ENCODE measurements around the gene MGP. TPM values are rescaled to one million over a fixed set of nuclear protein-coding genes. Genes with fewer than 3 reads are reported as not detected.
A peak's percentile ranks its signal among the peaks of the same experiment; 100 is the strongest.

MGP gene
- total and polyA plus RNA-seq, 2 of the 13 experiments (the other 11 are each of a cell fraction or from before 2014, with no cell fraction given) = not detected

- TF ChIP-seq, protein P1, sequence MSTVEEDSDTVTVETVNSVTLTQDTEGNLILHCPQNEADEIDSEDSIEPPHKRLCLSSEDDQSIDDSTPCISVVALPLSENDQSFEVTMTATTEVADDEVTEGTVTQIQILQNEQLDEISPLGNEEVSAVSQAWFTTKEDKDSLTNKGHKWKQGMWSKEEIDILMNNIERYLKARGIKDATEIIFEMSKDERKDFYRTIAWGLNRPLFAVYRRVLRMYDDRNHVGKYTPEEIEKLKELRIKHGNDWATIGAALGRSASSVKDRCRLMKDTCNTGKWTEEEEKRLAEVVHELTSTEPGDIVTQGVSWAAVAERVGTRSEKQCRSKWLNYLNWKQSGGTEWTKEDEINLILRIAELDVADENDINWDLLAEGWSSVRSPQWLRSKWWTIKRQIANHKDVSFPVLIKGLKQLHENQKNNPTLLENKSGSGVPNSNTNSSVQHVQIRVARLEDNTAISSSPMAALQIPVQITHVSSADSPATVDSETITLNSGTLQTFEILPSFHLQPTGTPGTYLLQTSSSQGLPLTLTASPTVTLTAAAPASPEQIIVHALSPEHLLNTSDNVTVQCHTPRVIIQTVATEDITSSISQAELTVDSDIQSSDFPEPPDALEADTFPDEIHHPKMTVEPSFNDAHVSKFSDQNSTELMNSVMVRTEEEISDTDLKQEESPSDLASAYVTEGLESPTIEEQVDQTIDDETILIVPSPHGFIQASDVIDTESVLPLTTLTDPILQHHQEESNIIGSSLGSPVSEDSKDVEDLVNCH (CRISPR knock-in tag; IDR thresholded peaks at IDR 0.05) = no peak
- TF ChIP-seq IKZF1 (IDR thresholded peaks at IDR 0.05) (no peak), LCORL (IDR thresholded peaks at IDR 0.05) (no peak), LCORL (CRISPR knock-in tag; IDR thresholded peaks at IDR 0.05) (no peak; the same call in 1 of the 2 replicates), HNRNPK (IDR thresholded peaks at IDR 0.05; ENCODE audit: low read depth, low read length, poor library complexity, severe bottlenecking) (no peak), ZNF333 (CRISPR knock-in tag; IDR thresholded peaks at IDR 0.05; ENCODE audit: borderline replicate concordance) (no peak), SOX6 (IDR thresholded peaks at IDR 0.05) (no peak), SOX6 (CRISPR knock-in tag; IDR thresholded peaks at IDR 0.05) (peak; percentile 68), HNF4A (CRISPR knock-in tag; IDR thresholded peaks at IDR 0.05) (peak; percentile 30; the same call in 1 of the 2 replicates), KMT2B (CRISPR knock-in tag; IDR thresholded peaks at IDR 0.05) (0 out of 2 replicates have a peak, but pooled peaks have one; percentile 25), ZNF343 (CRISPR knock-in tag; IDR thresholded peaks at IDR 0.05) (no peak), ZBTB44 (CRISPR knock-in tag; IDR thresholded peaks at IDR 0.05) (no peak), ZFP90 (CRISPR knock-in tag; IDR thresholded peaks at IDR 0.05; ENCODE audit: borderline replicate concordance) (no peak), RARA (CRISPR knock-in tag; IDR thresholded peaks at IDR 0.05) (peak; percentile 51; the same call in 1 of the 2 replicates), RARG (CRISPR knock-in tag; IDR thresholded peaks at IDR 0.05; ENCODE audit: low read depth) (no peak), MED13 (CRISPR knock-in tag; IDR thresholded peaks at IDR 0.05) (no peak), POLR2A (IDR thresholded peaks at IDR 0.05; ENCODE audit: insufficient read depth in 1 of 2, low read depth in 2 of 2, low read length in 2 of 2) (peak; percentile 45 to 47; a peak in 3 of 4 replicates), HES4 (CRISPR knock-in tag; IDR thresholded peaks at IDR 0.05; ENCODE audit: borderline replicate concordance) (no peak), ARID4A (CRISPR knock-in tag; IDR thresholded peaks at IDR 0.05; ENCODE audit: borderline replicate concordance) (peak; percentile 55; the same call in 1 of the 2 replicates), ZNF24 (IDR thresholded peaks at IDR 0.05) (no peak)
- TF ChIP-seq, protein P2, sequence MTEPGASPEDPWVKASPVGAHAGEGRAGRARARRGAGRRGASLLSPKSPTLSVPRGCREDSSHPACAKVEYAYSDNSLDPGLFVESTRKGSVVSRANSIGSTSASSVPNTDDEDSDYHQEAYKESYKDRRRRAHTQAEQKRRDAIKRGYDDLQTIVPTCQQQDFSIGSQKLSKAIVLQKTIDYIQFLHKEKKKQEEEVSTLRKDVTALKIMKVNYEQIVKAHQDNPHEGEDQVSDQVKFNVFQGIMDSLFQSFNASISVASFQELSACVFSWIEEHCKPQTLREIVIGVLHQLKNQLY (CRISPR knock-in tag; IDR thresholded peaks at IDR 0.05) = 0 out of 2 replicates have a peak, but pooled peaks have one; percentile 18
- TF ChIP-seq, protein P3, sequence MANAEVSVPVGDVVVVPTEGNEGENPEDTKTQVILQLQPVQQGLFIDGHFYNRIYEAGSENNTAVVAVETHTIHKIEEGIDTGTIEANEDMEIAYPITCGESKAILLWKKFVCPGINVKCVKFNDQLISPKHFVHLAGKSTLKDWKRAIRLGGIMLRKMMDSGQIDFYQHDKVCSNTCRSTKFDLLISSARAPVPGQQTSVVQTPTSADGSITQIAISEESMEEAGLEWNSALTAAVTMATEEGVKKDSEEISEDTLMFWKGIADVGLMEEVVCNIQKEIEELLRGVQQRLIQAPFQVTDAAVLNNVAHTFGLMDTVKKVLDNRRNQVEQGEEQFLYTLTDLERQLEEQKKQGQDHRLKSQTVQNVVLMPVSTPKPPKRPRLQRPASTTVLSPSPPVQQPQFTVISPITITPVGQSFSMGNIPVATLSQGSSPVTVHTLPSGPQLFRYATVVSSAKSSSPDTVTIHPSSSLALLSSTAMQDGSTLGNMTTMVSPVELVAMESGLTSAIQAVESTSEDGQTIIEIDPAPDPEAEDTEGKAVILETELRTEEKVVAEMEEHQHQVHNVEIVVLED (CRISPR knock-in tag; IDR thresholded peaks at IDR 0.05; ENCODE audit: borderline replicate concordance) = no peak
Measured at GRCh38 chr12:14841761-14842160, 43.9 kb downstream of the MGP start (continued).
